Measurements from ENCODE around the gene SELENOM.

DNA sequence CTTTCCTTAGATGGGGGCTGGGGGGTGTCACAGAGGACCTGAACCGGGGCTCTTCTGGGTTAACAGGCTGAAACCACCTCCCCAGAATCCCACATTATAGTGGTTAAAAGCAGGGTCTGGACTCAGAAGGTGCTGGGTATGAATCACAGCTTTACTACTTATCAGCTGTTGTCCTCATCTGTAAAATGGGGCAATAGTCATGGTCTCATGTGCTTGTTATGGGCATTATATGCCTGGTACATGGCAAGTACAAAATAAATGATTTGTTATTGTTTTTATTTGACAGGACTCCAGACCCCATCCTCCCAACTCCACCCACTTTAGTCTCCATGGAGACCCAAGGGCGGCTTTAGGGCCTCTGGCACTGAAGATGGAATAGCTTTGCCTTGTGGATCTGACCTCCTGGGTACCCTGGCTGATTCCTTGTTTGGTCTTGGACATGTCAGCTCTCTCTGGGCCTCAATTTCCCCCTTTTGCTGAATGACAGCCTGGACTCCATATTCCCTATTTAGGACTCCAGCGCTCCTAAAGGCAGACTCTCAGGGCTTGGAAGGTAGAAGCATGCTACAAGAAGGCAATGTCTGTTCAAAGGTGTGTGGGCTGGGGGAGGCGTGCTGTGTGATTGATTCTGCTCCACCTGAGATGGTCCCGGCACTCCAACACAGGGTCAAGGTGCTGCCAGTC is 27.1 kb downstream of the SELENOM start:
- TF ChIP-seq, protein P1, sequence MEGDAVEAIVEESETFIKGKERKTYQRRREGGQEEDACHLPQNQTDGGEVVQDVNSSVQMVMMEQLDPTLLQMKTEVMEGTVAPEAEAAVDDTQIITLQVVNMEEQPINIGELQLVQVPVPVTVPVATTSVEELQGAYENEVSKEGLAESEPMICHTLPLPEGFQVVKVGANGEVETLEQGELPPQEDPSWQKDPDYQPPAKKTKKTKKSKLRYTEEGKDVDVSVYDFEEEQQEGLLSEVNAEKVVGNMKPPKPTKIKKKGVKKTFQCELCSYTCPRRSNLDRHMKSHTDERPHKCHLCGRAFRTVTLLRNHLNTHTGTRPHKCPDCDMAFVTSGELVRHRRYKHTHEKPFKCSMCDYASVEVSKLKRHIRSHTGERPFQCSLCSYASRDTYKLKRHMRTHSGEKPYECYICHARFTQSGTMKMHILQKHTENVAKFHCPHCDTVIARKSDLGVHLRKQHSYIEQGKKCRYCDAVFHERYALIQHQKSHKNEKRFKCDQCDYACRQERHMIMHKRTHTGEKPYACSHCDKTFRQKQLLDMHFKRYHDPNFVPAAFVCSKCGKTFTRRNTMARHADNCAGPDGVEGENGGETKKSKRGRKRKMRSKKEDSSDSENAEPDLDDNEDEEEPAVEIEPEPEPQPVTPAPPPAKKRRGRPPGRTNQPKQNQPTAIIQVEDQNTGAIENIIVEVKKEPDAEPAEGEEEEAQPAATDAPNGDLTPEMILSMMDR (IDR thresholded peaks at IDR 0.05): no peak
- TF ChIP-seq POLR2A (IDR thresholded peaks at IDR 0.05): no peak
